Stimulated activated naive CD8-positive, alpha-beta T cell treated with anti-CD3 and anti-CD28 coated beads, Interleukin-15, Interleukin-2, amounts not matched to agents 100 ng/mL and 50 ng/mL, for 24 hours (primary cell): ENCODE measurements around the gene F2RL1.
"Not testable (repeated sequence)": the region's sequence is repeated elsewhere in the genome, so short reads cannot be mapped to it uniquely, and the experiment has no call there.

Experiments
- H3K27ac Mint-ChIP-seq: one replicate; pipeline ENCODE4 v1.8.0; 2021; ENCODE audit warnings: mild to moderate bottlenecking, mixed read lengths
- H3K27me3 Mint-ChIP-seq: one replicate; pipeline ENCODE4 v1.8.0; 2021; ENCODE audit warnings: mixed read lengths
- H3K36me3 Mint-ChIP-seq: one replicate; pipeline ENCODE4 v1.8.0; 2021; ENCODE audit warnings: low read depth, mixed read lengths
- H3K4me1 Mint-ChIP-seq: one replicate; pipeline ENCODE4 v1.8.0; 2021; ENCODE audit warnings: low read depth, mixed read lengths
- H3K4me3 Mint-ChIP-seq: one replicate; pipeline ENCODE4 v1.8.0; 2021; ENCODE audit warnings: mild to moderate bottlenecking, mixed read lengths
- H3K9me3 Mint-ChIP-seq: one replicate; pipeline ENCODE4 v1.8.0; 2021; ENCODE audit warnings: mixed read lengths

The F2RL1 gene

GRCh38 chr5:76852772-76853171 is 33.9 kb downstream of the F2RL1 start:
- peaks cover 39% of the 10 kb centered on the region for H3K4me1 Mint-ChIP-seq
- no peaks in the 10 kb centered on the region for H3K27me3 Mint-ChIP-seq
- peaks cover 5% of the 10 kb centered on the region for H3K36me3 Mint-ChIP-seq
- H3K4me3 Mint-ChIP-seq: no peak overlapping the region
- H3K27ac Mint-ChIP-seq: no peak overlapping the region
- H3K9me3 Mint-ChIP-seq: peaks cover 3% of the 10 kb centered on the region

GRCh38 chr5:76853741-76854140 is 34.9 kb downstream of the F2RL1 start:
- H3K9me3 Mint-ChIP-seq, H3K36me3 Mint-ChIP-seq, H3K27ac Mint-ChIP-seq, H3K27me3 Mint-ChIP-seq, H3K4me3 Mint-ChIP-seq: not testable (repeated sequence)
- peaks cover 39% of the 10 kb centered on the region for H3K4me1 Mint-ChIP-seq

- no peak overlapping the region for H3K4me3 Mint-ChIP-seq
- H3K36me3 Mint-ChIP-seq: peaks cover 5% of the 10 kb centered on the region
- H3K9me3 Mint-ChIP-seq: peaks cover 3% of the 10 kb centered on the region
Measured at GRCh38 chr5:76854644-76855043, 35.8 kb downstream of the F2RL1 start.

GRCh38 chr5:76855501-76855900 is 36.7 kb downstream of the F2RL1 start:
- Mint-ChIP-seq H3K4me1 (peaks cover 32% of the 10 kb centered on the region), H3K4me3 (peak overlapping the region; percentile 5), H3K27ac (peak overlapping the region; percentile 64)
- not testable (repeated sequence) for H3K27me3 Mint-ChIP-seq, H3K9me3 Mint-ChIP-seq, H3K36me3 Mint-ChIP-seq

More at GRCh38 chr5:76854644-76855043, 35.8 kb downstream of the F2RL1 start:
- Mint-ChIP-seq H3K27me3 (no peaks in the 10 kb centered on the region), H3K27ac (no peak overlapping the region), H3K4me1 (peaks cover 38% of the 10 kb centered on the region)

GRCh38 chr5:76855961-76856360 is 37.1 kb downstream of the F2RL1 start:
- H3K27ac Mint-ChIP-seq: peak overlapping the region; percentile 64
- H3K4me3 Mint-ChIP-seq: peak overlapping the region; percentile 5
- H3K27me3 Mint-ChIP-seq: no peaks in the 10 kb centered on the region
- H3K4me1 Mint-ChIP-seq: peaks cover 27% of the 10 kb centered on the region
- H3K9me3 Mint-ChIP-seq: peaks cover 3% of the 10 kb centered on the region
- H3K36me3 Mint-ChIP-seq: peaks cover 5% of the 10 kb centered on the region

- Mint-ChIP-seq H3K4me1 (peaks cover 20% of the 10 kb centered on the region), H3K27ac (peak overlapping the region; percentile 64)
- not testable (repeated sequence) for H3K36me3 Mint-ChIP-seq, H3K4me3 Mint-ChIP-seq, H3K9me3 Mint-ChIP-seq, H3K27me3 Mint-ChIP-seq
Measured at GRCh38 chr5:76856800-76857199, 38.0 kb downstream of the F2RL1 start.

GRCh38 chr5:76859591-76860247 is 40.9 kb downstream of the F2RL1 start:
- Mint-ChIP-seq H3K4me1 (peaks cover 20% of the 10 kb centered on the region), H3K27ac (no peak overlapping the region), H3K27me3 (no peaks in the 10 kb centered on the region), H3K36me3 (peaks cover 5% of the 10 kb centered on the region), H3K4me3 (no peak overlapping the region), H3K9me3 (peaks cover 3% of the 10 kb centered on the region)

GRCh38 chr5:76861612-76862011 is 42.8 kb downstream of the F2RL1 start:
- Mint-ChIP-seq H3K4me3 (no peak overlapping the region), H3K27me3 (no peaks in the 10 kb centered on the region), H3K36me3 (no peaks in the 10 kb centered on the region), H3K9me3 (no peaks in the 10 kb centered on the region), H3K4me1 (peaks cover 4% of the 10 kb centered on the region), H3K27ac (no peak overlapping the region)

- H3K4me1 Mint-ChIP-seq: peaks cover 3% of the 10 kb centered on the region
- H3K36me3 Mint-ChIP-seq: no peaks in the 10 kb centered on the region
- H3K27me3 Mint-ChIP-seq: no peaks in the 10 kb centered on the region
- no peak overlapping the region for H3K4me3 Mint-ChIP-seq
- H3K9me3 Mint-ChIP-seq: no peaks in the 10 kb centered on the region
- no peak overlapping the region for H3K27ac Mint-ChIP-seq
Measured at GRCh38 chr5:76863001-76863400, 44.2 kb downstream of the F2RL1 start.

- Mint-ChIP-seq H3K4me1 (peaks cover 3% of the 10 kb centered on the region), H3K27me3 (no peaks in the 10 kb centered on the region), H3K9me3 (no peaks in the 10 kb centered on the region), H3K4me3 (no peak overlapping the region), H3K27ac (no peak overlapping the region), H3K36me3 (no peaks in the 10 kb centered on the region)
Measured at GRCh38 chr5:76866503-76866902, 47.7 kb downstream of the F2RL1 start.

- Mint-ChIP-seq H3K4me3 (no peak overlapping the region), H3K36me3 (no peaks in the 10 kb centered on the region), H3K27ac (no peak overlapping the region), H3K4me1 (peaks cover 3% of the 10 kb centered on the region), H3K9me3 (no peaks in the 10 kb centered on the region), H3K27me3 (no peaks in the 10 kb centered on the region)
Measured at GRCh38 chr5:76867038-76867437, 48.2 kb downstream of the F2RL1 start.

- Mint-ChIP-seq H3K4me1 (peaks cover 3% of the 10 kb centered on the region), H3K4me3 (no peak overlapping the region), H3K27me3 (no peaks in the 10 kb centered on the region), H3K27ac (no peak overlapping the region), H3K9me3 (no peaks in the 10 kb centered on the region), H3K36me3 (no peaks in the 10 kb centered on the region)
Measured at GRCh38 chr5:76867827-76868693, 49.2 kb downstream of the F2RL1 start.

- peaks cover 3% of the 10 kb centered on the region for H3K4me1 Mint-ChIP-seq
- H3K36me3 Mint-ChIP-seq: no peaks in the 10 kb centered on the region
Measured at GRCh38 chr5:76870046-76870445, 51.2 kb downstream of the F2RL1 start.

GRCh38 chr5:76874088-76874581 is 55.3 kb downstream of the F2RL1 start:
- H3K27ac Mint-ChIP-seq: no peak overlapping the region
- no peaks in the 10 kb centered on the region for H3K4me1 Mint-ChIP-seq
- no peaks in the 10 kb centered on the region for H3K36me3 Mint-ChIP-seq

More at GRCh38 chr5:76870046-76870445, 51.2 kb downstream of the F2RL1 start:
- Mint-ChIP-seq H3K27ac (no peak overlapping the region), H3K4me3 (no peak overlapping the region), H3K9me3 (no peaks in the 10 kb centered on the region), H3K27me3 (no peaks in the 10 kb centered on the region)

More at GRCh38 chr5:76874088-76874581, 55.3 kb downstream of the F2RL1 start:
- no peaks in the 10 kb centered on the region for H3K9me3 Mint-ChIP-seq
- no peak overlapping the region for H3K4me3 Mint-ChIP-seq
- H3K27me3 Mint-ChIP-seq: no peaks in the 10 kb centered on the region
